Activated T-cell treated with anti-CD3 and anti-CD28 coated beads for 48 hours (primary cell): ENCODE data around the gene OR1J2.
"Not testable (repeated sequence)": the region's sequence is repeated elsewhere in the genome, so short reads cannot be mapped to it uniquely, and the experiment has no call there.

Experiments used
- DNase-seq: peaks from one replicate; pipeline ENCODE4 v3.0.0-alpha.2; 2020; ENCODE audit warnings: low read depth

The OR1J2 gene, protein sequence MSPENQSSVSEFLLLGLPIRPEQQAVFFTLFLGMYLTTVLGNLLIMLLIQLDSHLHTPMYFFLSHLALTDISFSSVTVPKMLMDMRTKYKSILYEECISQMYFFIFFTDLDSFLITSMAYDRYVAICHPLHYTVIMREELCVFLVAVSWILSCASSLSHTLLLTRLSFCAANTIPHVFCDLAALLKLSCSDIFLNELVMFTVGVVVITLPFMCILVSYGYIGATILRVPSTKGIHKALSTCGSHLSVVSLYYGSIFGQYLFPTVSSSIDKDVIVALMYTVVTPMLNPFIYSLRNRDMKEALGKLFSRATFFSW

DNA sequence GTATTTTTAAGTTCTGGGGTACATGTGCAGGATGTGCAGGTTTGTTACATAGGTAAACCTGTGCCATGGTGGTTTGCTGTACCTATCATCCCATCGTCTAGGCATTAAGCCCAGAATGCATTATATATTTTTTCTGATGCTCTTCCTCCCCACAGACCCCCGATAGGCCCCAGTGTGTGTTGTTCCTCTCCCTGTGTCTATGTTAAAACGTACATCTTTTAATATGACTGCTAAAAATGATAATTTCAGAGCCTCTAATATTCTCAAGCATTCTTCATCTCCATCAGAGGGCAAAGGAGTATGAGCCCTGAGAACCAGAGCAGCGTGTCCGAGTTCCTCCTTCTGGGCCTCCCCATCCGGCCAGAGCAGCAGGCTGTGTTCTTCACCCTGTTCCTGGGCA, at the start of gene OR1J2:
Gene OR1J2, plus strand, starts transcription at position 301 of the 400 bp plus-strand sequence. Its CDS starts 0 bp downstream, at position 301.
- no peak for DNase-seq

DNA sequence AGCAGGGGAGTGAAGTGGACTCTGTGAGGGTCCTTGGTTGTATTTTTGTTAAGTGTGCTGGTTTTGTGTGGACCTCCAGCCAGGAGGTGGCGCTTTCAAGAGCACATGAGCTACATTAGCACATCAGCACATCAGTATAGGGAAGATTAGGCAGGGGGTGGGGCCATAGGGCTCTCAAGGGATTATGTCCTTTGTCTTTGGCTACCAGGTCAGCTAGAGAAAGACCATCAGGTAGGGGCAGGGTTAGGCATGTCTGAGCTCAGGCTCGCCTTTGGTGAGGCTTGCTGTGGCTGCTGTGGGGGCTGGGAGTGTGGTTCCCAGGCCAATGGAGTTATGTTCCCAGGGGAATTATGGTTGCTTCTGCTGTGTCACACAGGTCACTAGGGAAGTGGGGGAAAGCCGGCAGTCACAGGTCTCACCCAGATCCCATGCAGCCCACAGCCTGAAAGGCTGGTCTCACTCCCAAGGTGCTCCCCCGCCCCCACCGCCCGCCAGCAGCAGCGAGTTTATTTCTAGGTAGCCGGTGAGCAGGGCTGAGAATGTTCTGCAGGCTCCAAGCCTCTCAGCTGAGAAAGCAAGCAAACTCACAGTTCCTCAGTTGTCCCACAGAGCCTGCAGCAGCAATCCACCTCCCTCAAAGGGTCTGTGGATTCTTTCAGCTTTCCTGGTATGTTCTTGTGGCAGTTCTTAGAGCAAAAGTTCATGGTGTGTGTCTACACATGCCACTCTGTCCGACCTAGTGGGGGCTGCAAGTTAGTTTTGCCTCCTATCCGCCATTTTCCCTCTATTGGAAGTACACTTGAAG, 46.6 kb upstream of the OR1J2 start:
- peak; percentile 4 for DNase-seq

DNA sequence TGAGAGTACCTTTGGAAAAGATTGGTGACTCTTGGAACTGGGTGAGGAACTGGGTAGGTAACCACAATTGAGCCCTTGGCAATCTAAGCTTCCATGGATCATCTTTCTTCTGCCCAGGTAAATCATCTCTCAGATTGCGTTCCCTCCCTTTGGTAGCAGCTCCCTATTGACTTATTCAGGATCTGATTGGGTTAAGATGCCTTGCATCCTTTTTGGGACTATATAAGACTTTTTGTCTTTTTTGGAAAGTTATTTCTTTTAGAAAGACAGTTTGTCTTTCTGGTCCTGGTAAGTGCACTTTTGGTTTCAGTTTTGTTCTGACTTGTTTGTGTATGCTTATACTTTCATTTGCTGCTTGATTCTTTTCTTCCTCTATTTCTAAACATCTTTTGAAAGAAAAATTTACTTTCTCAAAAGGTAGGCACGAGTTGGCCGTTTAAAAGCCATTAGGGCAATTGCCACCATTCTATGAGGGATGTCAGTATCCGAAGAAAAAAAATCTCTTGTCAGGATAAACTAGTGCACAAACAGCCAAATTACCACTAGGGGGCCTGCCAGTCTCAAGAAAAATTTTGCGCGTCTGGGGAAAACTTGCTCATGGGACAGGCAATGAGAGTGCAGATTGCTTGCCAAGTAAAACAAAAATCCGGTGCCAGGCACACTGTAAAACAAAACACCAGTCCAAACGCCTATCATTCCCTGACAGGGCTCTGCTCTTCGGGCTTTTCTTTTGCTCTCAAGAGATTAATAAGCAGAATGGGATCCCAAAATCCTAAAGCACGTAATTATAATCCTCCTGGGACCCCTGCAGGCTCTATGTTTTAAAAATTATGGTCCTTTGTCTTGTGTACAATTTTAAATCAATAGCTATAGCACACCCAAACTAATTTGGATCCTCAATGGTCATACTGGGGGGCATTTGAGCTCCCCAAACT, 45.7 kb upstream of the OR1J2 start:
- DNase-seq, result peak; percentile 38

GRCh38 chr9:122466456-122466855, 44.1 kb upstream of the OR1J2 start:
- DNase-seq, result no peak

- DNase-seq, result no peak
Measured at GRCh38 chr9:122468735-122469134, 41.9 kb upstream of the OR1J2 start.

DNA sequence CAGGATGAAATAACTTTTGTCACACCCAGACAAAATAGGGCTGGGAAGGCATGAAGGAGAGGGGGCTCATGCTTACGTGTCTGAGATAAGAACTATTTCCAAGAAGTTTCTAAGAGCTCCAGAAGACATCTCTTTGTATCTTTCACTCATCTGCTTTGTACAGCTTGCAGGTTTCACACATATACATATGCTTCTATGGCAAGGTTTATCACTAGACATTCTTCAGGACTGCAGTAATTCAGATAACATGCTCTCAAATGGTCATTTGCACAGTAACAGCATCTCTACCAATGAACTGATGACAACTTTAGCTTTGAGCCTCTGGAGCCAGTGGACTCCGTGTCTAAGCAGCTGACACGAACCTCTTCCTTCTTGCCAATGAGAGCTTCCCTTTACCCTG, 36.0 kb upstream of the OR1J2 start:
- DNase-seq, result no peak

DNA sequence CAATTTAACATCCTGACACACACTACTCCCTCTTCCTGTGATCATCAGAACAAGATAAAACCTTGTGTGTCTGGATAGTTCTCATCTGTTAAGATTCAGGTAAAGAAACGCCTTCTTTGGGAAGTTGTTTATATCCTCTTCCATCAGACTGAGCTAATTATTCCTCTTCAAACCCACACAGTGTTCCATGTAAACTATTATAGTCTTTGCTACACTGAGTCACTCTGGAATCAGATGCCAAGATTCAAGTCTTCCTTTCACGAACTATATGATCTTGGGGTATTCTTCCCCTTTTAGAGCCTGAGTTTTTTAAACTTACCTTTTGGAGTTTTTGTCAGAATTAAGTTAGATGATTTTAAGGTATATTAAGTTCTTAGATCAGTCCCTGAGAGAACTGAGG, 34.9 kb upstream of the OR1J2 start:
- no peak for DNase-seq

DNA sequence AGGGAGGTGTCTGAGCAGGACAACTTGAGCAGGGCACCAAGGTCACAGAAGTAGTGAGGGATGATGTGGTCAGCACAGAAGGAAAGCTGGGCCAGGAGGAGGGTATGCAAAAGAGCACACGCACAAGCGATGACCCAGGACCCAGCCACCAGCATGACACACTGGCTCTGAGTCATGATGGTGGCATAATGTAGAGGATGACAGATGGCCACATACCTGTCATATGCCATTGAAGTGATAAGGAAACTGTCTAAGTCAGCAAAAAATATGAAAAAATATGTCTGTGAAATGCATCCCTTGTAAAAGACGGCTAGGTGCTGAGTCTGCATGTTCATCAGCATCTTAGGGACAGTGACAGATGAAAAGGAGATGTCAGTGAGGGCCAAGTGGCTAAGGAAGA, 33.3 kb upstream of the OR1J2 start:
- DNase-seq, result no peak

GRCh38 chr9:122477826-122478225, 32.8 kb upstream of the OR1J2 start, which contains the start of gene OR1J1:
Gene OR1J1, minus strand, starts transcription at chr9:122477926. Its CDS starts 0 bp downstream, at chr9:122477926.
- no peak for DNase-seq

DNA sequence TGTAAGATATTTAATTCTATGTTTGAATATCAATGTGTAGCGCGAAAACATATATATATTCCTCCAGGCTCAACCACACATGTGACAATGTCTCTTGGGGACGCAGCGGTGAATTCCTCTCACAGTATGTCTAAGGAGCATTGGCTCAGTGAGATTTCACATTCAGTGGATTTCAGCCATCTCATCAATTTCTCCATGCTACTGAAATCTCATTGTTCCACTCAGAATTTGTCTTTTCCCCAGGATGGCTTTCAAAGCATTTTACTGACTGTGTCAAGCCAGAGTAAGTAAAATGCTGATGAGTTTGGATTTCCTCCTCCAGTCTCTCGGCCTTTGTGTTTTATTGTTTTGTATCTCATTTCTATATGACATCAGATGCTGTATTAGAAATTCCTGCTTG, 31.5 kb upstream of the OR1J2 start:
- no peak for DNase-seq

DNA sequence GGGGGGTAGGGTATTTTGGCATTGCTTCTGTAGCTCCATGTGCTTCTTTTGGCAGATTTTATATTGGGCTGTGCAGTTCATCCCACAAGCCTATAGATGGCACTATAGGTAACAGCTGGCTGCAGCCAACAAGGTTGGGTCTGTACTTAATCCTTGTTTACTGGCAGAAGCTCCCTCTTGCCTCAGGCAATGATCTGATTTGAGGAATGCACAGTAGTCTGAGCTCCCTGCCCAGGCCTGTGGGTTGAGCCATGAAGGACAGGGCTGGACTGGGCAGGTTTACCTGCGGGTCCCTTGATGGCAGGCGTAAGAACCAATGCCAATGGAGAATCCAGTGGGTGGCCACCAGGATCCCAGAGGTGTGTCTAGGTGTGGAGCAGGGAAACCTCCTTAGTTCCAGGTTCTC, 11.7 kb upstream of the OR1J2 start:
- DNase-seq, result peak; percentile 0

GRCh38 chr9:122506964-122507363, 3.6 kb upstream of the OR1J2 start:
- DNase-seq, result no peak

DNA sequence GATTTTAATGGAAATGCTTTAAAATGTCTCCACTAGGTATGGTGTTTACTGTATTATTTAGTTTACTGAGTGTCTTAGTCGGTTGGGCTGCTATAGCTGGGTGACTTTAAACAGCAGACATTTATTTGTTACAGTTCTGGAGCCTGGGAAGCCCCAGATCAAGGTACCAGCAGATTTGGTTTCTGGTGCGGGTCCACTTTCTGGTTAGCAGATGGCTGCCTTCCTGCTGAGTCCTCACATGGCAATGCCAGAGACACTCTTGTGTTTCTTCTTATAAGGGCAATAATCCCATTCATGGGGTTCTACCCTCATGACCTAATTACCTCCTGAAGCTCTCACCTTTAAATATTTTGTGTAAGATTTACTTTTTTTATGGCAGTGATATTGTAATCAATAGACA, 7.6 kb downstream of the OR1J2 start:
- DNase-seq, result no peak

GRCh38 chr9:122518841-122519240, 8.2 kb downstream of the OR1J2 start, which contains the start of gene OR1J4:
Gene OR1J4, plus strand, starts transcription at chr9:122519141. Its CDS starts 0 bp downstream, at chr9:122519141.
- DNase-seq, result no peak

- DNase-seq, result no peak
Measured at GRCh38 chr9:122519376-122519775, 8.8 kb downstream of the OR1J2 start.

DNA sequence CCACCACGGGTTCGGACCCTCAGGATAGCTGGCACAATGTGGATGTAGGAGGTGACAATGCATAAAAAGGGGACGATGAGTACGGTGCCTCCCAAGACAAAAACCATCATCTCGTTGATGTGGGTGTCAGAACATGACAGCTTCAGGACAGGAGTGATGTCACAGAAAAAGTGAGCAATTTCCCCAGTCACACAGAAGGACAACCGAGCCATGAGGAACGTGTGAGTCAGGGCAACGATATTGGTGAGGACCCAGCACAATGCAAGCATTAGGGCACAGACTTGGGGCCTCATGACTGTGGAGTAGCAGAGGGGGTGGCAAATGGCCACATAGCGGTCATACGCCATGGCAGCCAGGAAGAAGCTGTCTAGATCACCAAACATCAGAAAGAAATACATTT, 16.0 kb downstream of the OR1J2 start:
- peak; percentile 4 for DNase-seq

DNA sequence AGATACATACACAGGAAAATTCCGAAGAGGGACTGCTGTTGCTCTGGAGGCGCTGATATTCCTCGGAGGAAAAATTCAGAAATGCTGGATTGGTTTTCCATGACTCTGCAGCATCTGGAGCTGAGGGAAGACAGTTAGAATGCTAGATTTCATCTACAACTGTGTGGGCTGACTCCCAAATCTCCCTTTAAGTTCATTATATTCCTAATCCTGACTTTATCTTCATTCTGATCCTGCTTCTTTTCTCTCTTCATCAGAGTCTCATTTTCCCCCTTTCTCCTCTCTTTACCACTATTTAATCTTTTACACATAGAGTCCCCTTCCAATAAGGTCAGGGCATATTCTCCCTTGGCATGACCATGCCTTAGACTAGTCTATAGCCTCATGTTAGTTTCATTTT, 16.6 kb downstream of the OR1J2 start, which contains the start of gene OR1N1:
Gene OR1N1, minus strand, starts transcription at position 101 of the 400 bp plus-strand sequence. Its CDS starts 0 bp downstream, at position 101.
- DNase-seq, result no peak

DNA sequence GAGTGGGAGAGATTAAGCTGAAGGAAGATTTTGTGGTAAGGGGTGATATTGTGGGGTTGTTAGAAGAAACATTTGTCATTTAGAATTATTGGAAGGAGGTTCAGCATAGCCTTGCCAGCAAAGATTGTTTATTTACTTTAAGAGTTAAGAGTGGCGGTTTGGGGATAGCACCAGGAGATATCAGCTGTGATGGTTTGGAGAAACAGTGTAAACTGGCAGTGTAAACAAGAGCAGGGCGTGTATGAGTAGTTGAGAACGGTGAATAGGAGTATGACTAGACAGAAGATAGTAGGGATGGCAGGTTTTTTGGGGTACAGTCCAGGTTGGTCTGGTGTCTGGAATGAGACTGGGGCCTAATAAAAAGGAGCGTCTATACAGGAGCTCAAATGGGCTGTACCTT, 20.6 kb downstream of the OR1J2 start:
- DNase-seq, result not testable (repeated sequence)

DNA sequence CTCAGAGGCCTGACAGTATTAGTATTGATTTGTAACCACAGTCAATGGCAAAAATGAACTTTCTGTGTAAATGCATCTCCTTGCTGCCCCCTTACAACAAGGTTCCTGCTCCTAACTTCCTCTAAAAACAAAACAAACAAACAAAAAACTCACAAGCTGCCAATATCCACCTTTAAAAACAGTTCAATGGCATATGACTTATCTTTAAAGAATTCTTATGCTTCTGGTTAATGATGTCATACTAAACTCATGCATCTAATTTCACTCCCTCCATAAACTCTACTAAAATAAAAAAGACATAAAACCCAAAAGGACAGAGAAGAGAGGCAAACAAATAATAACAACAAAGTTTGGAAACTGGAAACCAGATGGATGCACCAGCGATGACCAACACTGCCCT, 25.5 kb downstream of the OR1J2 start:
- no peak for DNase-seq

GRCh38 chr9:122537066-122537465, 26.5 kb downstream of the OR1J2 start:
- not testable (repeated sequence) for DNase-seq

DNA sequence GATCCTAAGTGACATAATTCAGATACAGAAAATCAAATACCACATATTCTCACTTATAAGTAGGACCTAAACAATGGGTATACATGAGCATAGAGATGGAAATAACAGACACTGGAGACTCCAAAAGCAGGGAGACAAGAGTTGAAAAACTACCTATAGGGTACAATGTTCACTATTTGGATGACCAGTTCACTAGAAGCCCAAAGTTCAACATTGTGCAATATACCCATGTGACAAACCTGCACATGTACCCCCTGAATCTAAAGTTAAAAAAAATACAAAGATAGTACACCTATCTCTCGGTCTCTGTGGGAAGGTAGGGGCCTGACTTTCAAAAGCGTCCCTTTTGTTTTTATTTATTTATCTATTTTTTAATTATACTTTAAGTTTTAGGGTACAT, 28.2 kb downstream of the OR1J2 start:
- DNase-seq, result no peak

DNA sequence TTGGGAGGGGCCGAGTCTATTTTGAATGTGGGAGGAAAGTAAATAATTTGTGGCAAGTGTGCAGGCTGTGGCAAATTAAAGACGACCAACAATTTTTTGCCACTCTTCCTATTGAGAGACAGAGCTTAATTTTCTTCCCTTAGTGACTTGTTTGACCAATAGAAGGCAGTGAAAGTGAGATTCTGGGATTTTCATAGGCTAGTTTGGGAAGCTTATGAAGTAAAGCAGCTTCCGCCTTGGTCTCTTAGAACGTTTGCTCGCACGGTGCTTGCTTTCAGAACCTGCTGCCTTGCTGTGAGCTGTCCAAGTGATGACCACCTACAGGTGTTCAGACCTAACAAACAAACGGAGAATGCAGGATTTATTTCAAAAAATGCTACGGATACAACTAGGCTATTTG, 35.6 kb downstream of the OR1J2 start:
- no peak for DNase-seq
